Esophagus muscularis mucosa (tissue), 3 donors: ENCODE results near the gene UNC5A.

Source experiments
- POLR2A ChIP-seq: fragments of 450-650 bp; IDR thresholded peaks from one replicate; pipeline ENCODE4 v1.6.1; 2017; ENCODE audit warnings: antibody characterized with exemption, moderate library complexity, mild to moderate bottlenecking, low read depth
- POLR2AphosphoS5 ChIP-seq, 2 donors: sonication (generic); formaldehyde crosslinking; IDR thresholded peaks; one replicate each; pipeline ENCODE4 v1.6.1; 2017; ENCODE audit warnings: antibody characterized with exemption in 2 of 2
- TF ChIP-seq, protein P1 (sequence below), 3 experiments: fragments of 200-600 bp in 2 of 3; fragments of 450-650 bp in 1 of 3; sonication (generic) in 2 of 3; IDR thresholded peaks; one replicate each; pipeline ENCODE4 v1.5.1; 2017 to 2019; ENCODE audit warnings: antibody characterized with exemption in 3 of 3, mild to moderate bottlenecking in 2 of 3, moderate library complexity in 1 of 3

DNA sequence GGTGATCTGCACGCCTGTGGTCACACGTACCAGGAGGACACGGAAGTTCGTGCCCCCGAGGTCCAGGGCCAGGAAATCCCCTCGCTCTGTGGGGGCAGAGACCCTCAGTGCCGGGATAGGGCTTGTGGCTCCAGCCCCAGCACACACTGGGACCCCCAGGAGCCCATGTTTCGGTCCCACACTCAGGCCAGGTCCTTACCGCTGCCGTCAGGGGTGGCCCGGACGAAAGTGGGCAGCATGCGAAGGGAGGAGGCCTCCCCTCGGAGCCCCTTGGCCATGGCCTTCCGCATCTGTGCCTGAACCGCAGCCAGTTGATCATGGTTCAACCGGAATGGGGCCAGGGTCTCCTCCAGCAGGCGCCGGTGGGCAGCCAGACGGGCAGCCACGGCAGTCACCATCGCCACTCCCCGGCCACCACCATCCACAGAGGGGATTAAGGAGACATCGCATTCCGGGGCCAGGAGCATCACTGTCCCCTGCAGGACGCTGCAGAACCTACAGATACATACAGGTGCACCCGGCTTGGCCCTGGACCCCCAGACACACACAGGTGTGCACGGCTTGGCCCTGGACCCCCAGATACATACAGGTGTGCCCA is 77.0 kb downstream of the UNC5A start:
- no peak for TF ChIP-seq POLR2A
- TF ChIP-seq, protein P1, sequence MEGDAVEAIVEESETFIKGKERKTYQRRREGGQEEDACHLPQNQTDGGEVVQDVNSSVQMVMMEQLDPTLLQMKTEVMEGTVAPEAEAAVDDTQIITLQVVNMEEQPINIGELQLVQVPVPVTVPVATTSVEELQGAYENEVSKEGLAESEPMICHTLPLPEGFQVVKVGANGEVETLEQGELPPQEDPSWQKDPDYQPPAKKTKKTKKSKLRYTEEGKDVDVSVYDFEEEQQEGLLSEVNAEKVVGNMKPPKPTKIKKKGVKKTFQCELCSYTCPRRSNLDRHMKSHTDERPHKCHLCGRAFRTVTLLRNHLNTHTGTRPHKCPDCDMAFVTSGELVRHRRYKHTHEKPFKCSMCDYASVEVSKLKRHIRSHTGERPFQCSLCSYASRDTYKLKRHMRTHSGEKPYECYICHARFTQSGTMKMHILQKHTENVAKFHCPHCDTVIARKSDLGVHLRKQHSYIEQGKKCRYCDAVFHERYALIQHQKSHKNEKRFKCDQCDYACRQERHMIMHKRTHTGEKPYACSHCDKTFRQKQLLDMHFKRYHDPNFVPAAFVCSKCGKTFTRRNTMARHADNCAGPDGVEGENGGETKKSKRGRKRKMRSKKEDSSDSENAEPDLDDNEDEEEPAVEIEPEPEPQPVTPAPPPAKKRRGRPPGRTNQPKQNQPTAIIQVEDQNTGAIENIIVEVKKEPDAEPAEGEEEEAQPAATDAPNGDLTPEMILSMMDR (IDR thresholded peaks at IDR 0.05), result no peak
- TF ChIP-seq POLR2AphosphoS5 (IDR thresholded peaks at IDR 0.05), result no peak
